H1 (cell line): ENCODE data around the gene TBC1D4. TPM values are rescaled to one million over a fixed set of nuclear protein-coding genes. Genes with fewer than 3 reads are reported as not detected.

ENCODE experiments used
- CTCF ChIA-PET: fragments of 300-600 bp; sonication (Branson Sonifier 250); formaldehyde crosslinking; loops from one replicate; lab custom pipeline; 2021; ENCODE audit not compliant: partially characterized antibody; lab: Charles Lee
- POLR2A ChIA-PET: fragments of 300-600 bp; sonication (Branson Sonifier 250); formaldehyde crosslinking; loops from one replicate; lab custom pipeline; 2021; ENCODE audit warnings: inconsistent platforms; ENCODE audit not compliant: partially characterized antibody; lab: Charles Lee
- DNase-seq, 2 experiments: peaks; one replicate each; pipeline versions ENCODE4 v3.0.0 to v3.0.0-alpha.2; 2010 to 2022; ENCODE audit warnings: low spot score in 2 of 2, low read depth in 1 of 2, mixed read lengths in 1 of 2
- FAIRE-seq: peaks from 2 replicates; lab custom pipeline; 2011; peaks lifted over from hg19 to GRCh38; lab: Jason Lieb, UNC
- H2AFZ ChIP-seq: 2 replicates; pipeline ENCODE4 v1.8.1; 2012; ENCODE audit warnings: low read length, inconsistent platforms
- H2AK5ac ChIP-seq: 2 replicates; pipeline ENCODE4 v1.6.1; 2013; ENCODE audit warnings: low read depth, low read length
- H2BK120ac ChIP-seq: replicated peaks from 2 replicates; pipeline ENCODE3; 2013; ENCODE audit warnings: low read depth, low read length, inconsistent platforms
- H2BK12ac ChIP-seq: 2 replicates; pipeline ENCODE4 v1.6.1; 2013; ENCODE audit warnings: low read depth, low read length
- H2BK15ac ChIP-seq: 2 replicates; pipeline ENCODE4 v1.6.1; 2013; ENCODE audit warnings: low read length
- H2BK20ac ChIP-seq: 2 replicates; pipeline ENCODE4 v1.6.1; 2013; ENCODE audit warnings: low read length
- H2BK5ac ChIP-seq: 2 replicates; pipeline ENCODE4 v1.6.1; 2013; ENCODE audit warnings: low read depth, low read length
- H3K14ac ChIP-seq: 2 replicates; pipeline ENCODE4 v1.6.1; 2013; ENCODE audit warnings: inconsistent platforms; ENCODE audit not compliant: insufficient read length
- H3K18ac ChIP-seq: 2 replicates; pipeline ENCODE4 v1.6.1; 2013; ENCODE audit warnings: low read length; ENCODE audit errors: extremely low read depth
- H3K23ac ChIP-seq: 2 replicates; pipeline ENCODE4 v1.6.1; 2013; ENCODE audit warnings: inconsistent platforms; ENCODE audit not compliant: insufficient read length
- H3K23me2 ChIP-seq: 2 replicates; pipeline ENCODE4 v1.6.1; 2013; ENCODE audit warnings: low read depth, low read length
- H3K27ac ChIP-seq: 2 replicates; pipeline ENCODE4 v1.6.1; 2011; ENCODE audit warnings: low read depth, low read length, inconsistent platforms
- H3K27me3 ChIP-seq, 4 experiments: replicated peaks in 1 of 4; 1 replicate in 1 of 4; 2 replicates in 3 of 4; pipeline versions ENCODE4 v1.6.1 to v1.8.1; 2011 to 2013; ENCODE audit warnings: low read length in 3 of 4, mild to moderate bottlenecking in 3 of 4, inconsistent platforms in 2 of 4, mixed read lengths in 2 of 4, moderate library complexity in 1 of 4; ENCODE audit not compliant: control insufficient read depth in 3 of 4, insufficient read depth in 3 of 4; ENCODE audit errors: extremely low read depth in 1 of 4
- H3K36me3 ChIP-seq, 4 experiments: 2 replicates each; pipeline versions ENCODE4 v1.6.1 to v1.8.1; 2011 to 2013; ENCODE audit warnings: mild to moderate bottlenecking in 4 of 4, low read length in 3 of 4, moderate library complexity in 2 of 4, control low read depth in 1 of 4, inconsistent platforms in 1 of 4; ENCODE audit not compliant: insufficient read depth in 4 of 4, control insufficient read depth in 2 of 4
- H3K4ac ChIP-seq: replicated peaks from 2 replicates; pipeline ENCODE3; 2013; ENCODE audit warnings: low read length, low read depth, mixed read lengths, inconsistent platforms; ENCODE audit not compliant: insufficient read length
- H3K4me1 ChIP-seq, 4 experiments: replicated peaks in 1 of 4; 1 replicate in 1 of 4; 2 replicates in 3 of 4; pipeline versions ENCODE4 v1.6.1 to v1.8.1; 2011 to 2013; ENCODE audit warnings: low read length in 3 of 4, inconsistent platforms in 2 of 4, mixed read lengths in 1 of 4; ENCODE audit not compliant: insufficient read depth in 4 of 4, control insufficient read depth in 3 of 4
- H3K4me2 ChIP-seq, 2 experiments: 2 replicates each; pipeline versions ENCODE4 v1.6.1 to v1.8.1; 2011 to 2013; ENCODE audit warnings: low read depth in 2 of 2, low read length in 2 of 2, control low read depth in 1 of 2, inconsistent platforms in 1 of 2, mild to moderate bottlenecking in 1 of 2; ENCODE audit not compliant: insufficient read depth in 1 of 2
- H3K4me3 ChIP-seq, 4 experiments: fragments of 200-600, 300-600 bp in 1 of 4; sonication (generic), shearing (Covaris generic), sonication (Bioruptor Twin) in 1 of 4; 2 replicates each; pipeline versions ENCODE4 v1.5.1 to v1.8.1; 2011 to 2016; ENCODE audit warnings: low read length in 4 of 4, low read depth in 3 of 4, control low read depth in 2 of 4, inconsistent platforms in 2 of 4, mild to moderate bottlenecking in 2 of 4, mixed read lengths in 1 of 4, moderate library complexity in 1 of 4; ENCODE audit not compliant: insufficient read depth in 2 of 4; ENCODE audit errors: extremely low read depth in 1 of 4
- H3K56ac ChIP-seq: replicated peaks from 2 replicates; pipeline ENCODE3; 2013; ENCODE audit warnings: low read depth, mild to moderate bottlenecking, mixed read lengths, low read length, inconsistent platforms; ENCODE audit not compliant: insufficient read length
- H3K79me1 ChIP-seq: 2 replicates; pipeline ENCODE4 v1.6.1; 2013; ENCODE audit warnings: low read depth, low read length, control low read depth
- H3K79me2 ChIP-seq, 2 experiments: 2 replicates each; pipeline versions ENCODE4 v1.6.1 to v1.8.1; 2012 to 2013; ENCODE audit warnings: low read length in 2 of 2, mild to moderate bottlenecking in 2 of 2, inconsistent platforms in 1 of 2; ENCODE audit not compliant: insufficient read depth in 2 of 2, control insufficient read depth in 1 of 2
- H3K9ac ChIP-seq, 4 experiments: replicated peaks in 1 of 4; 1 replicate in 1 of 4; 2 replicates in 3 of 4; pipeline versions ENCODE4 v1.6.1 to v1.8.1; 2011 to 2013; ENCODE audit warnings: low read depth in 3 of 4, low read length in 3 of 4, control low read depth in 2 of 4, mild to moderate bottlenecking in 2 of 4, moderate library complexity in 2 of 4, inconsistent platforms in 1 of 4; ENCODE audit errors: extremely low read depth in 1 of 4
- H3K9me3 ChIP-seq, 2 experiments: 2 replicates each; pipeline versions ENCODE4 v1.6.1 to v1.8.1; 2012 to 2013; ENCODE audit warnings: mild to moderate bottlenecking in 2 of 2, moderate library complexity in 2 of 2, control low read depth in 1 of 2, inconsistent platforms in 1 of 2, low read depth in 1 of 2, low read length in 1 of 2, mixed read lengths in 1 of 2; ENCODE audit not compliant: insufficient read depth in 2 of 2
- H4K20me1 ChIP-seq, 2 experiments: replicated peaks in 1 of 2; 2 replicates each; pipeline versions ENCODE3 to v1.8.1; 2011 to 2013; ENCODE audit warnings: inconsistent platforms in 2 of 2, low read length in 2 of 2, mild to moderate bottlenecking in 1 of 2; ENCODE audit not compliant: insufficient read depth in 2 of 2, control insufficient read depth in 1 of 2
- H4K5ac ChIP-seq: 2 replicates; pipeline ENCODE4 v1.6.1; 2013; ENCODE audit warnings: low read length, low read depth, mixed read lengths, inconsistent platforms; ENCODE audit not compliant: insufficient read length
- H4K8ac ChIP-seq: 2 replicates; pipeline ENCODE4 v1.8.0; 2013; ENCODE audit warnings: mild to moderate bottlenecking, moderate library complexity, low read length, inconsistent platforms; ENCODE audit not compliant: insufficient read depth; ENCODE audit errors: extremely low read depth
- H4K91ac ChIP-seq: replicated peaks from 2 replicates; pipeline ENCODE3; 2013; ENCODE audit warnings: low read length, mixed read lengths, inconsistent platforms; ENCODE audit not compliant: insufficient read length
- ATF3 ChIP-seq: IDR thresholded peaks from 2 replicates; pipeline ENCODE4 v1.6.1; 2011; ENCODE audit warnings: low read depth, mild to moderate bottlenecking, low read length; ENCODE audit not compliant: insufficient read depth
- CBX5 ChIP-seq: fragments of 300-800, 300-1000 bp; sonication (generic); IDR thresholded peaks from 2 replicates; pipeline ENCODE4 v1.7.1; 2016; ENCODE audit warnings: antibody characterized with exemption, low read length, low read depth
- EGR1 ChIP-seq: IDR thresholded peaks from 2 replicates; pipeline ENCODE4 v1.6.1; 2011; ENCODE audit warnings: low read depth, low read length, borderline replicate concordance
- JUND ChIP-seq: IDR thresholded peaks from 2 replicates; pipeline ENCODE4 v1.6.1; 2011; ENCODE audit warnings: mild to moderate bottlenecking, improper control_type of control experiment, low read length
- NANOG ChIP-seq: IDR thresholded peaks from 2 replicates; pipeline ENCODE4 v1.6.1; 2011; ENCODE audit warnings: low read length, low read depth, mild to moderate bottlenecking, inconsistent platforms; ENCODE audit not compliant: insufficient read depth, poor library complexity, severe bottlenecking
- RBBP5 ChIP-seq: IDR thresholded peaks from 2 replicates; pipeline ENCODE4 v1.7.1; 2012; ENCODE audit warnings: low read depth, mild to moderate bottlenecking, inconsistent platforms, low read length, moderate library complexity, borderline replicate concordance
- SIRT6 ChIP-seq: IDR thresholded peaks from one replicate; pipeline ENCODE4 v1.7.1; 2012; ENCODE audit warnings: low read length, inconsistent platforms
- WGBS, 2 experiments: shearing (Covaris generic) in 1 of 2; methylation state at CpG; one replicate each; pipeline versions ENCODE4 v1.1.6 to v1.1.7; 2013 to 2015; ENCODE audit warnings: low lambda C conversion rate in 2 of 2, mixed read lengths in 2 of 2, inconsistent platforms in 1 of 2, low coverage in 1 of 2, missing lambda C conversion rate in 1 of 2; ENCODE audit not compliant: insufficient replicate concordance in 2 of 2, insufficient coverage in 1 of 2, insufficient read length in 1 of 2; ENCODE audit errors: extremely low coverage in 1 of 2, missing lambda C conversion rate in 1 of 2; 5-methylcytosine and 5-hydroxymethylcytosine counted together
- polyA plus RNA-seq, 7 experiments: library from polyadenylated mRNA; depleted of rRNA in 3 of 7; stranded (reverse) in 5 of 7; unstranded in 2 of 7; fragments of >200 nt in 5 of 7; fragments of 200-250 nt in 2 of 7; gene quantifications; 1 replicate in 5 of 7; 2 replicates in 1 of 7; 4 replicates in 1 of 7; pipeline versions ENCODE4 v1.2.1 to v1.2.3, GENCODE V29; 2011 to 2013; ENCODE audit warnings: missing spikeins in 2 of 7, mixed read lengths in 2 of 7
- total RNA-seq: library from RNA; stranded (reverse); fragmentation: NEBNext Ultra II Directional; extraction: Animal tissue kit (Norgen Biotek cat#: 25700); gene quantifications from 2 replicates; pipeline ENCODE4 v1.2.1, GENCODE V29; 2021

TBC1D4 gene
- total and polyA plus RNA-seq, 2 of the 8 experiments (the other 6 are each of a cell fraction or from before 2014, with no cell fraction given): 16.7 to 39.0 TPM

- no peaks in the 10 kb centered on the region for H3K36me3 ChIP-seq
- no peak overlapping the region for H2BK12ac ChIP-seq
- H2BK15ac ChIP-seq: no peak overlapping the region
- FAIRE-seq: no peak
- H2BK5ac ChIP-seq: no peak overlapping the region
- H4K5ac ChIP-seq: no peak overlapping the region
- H3K9me3 ChIP-seq: no peaks in the 10 kb centered on the region
- no peaks in the 10 kb centered on the region for H3K27me3 ChIP-seq
- H3K4ac ChIP-seq: no peak overlapping the region
- H3K4me1 ChIP-seq: peaks cover 0 to 7% (median 0%) of the 10 kb centered on the region in 4 experiments; a peak in 2 of 7 replicates
- peaks cover 0 to 29% of the 10 kb centered on the region in 2 experiments; a peak in 2 of 4 replicates for H3K79me2 ChIP-seq
- no peak for DNase-seq
- H2AK5ac ChIP-seq: no peak overlapping the region
- ChIA-PET CTCF (no interaction called here), POLR2A (interaction anchor here (1.1 kb wide), 1 partner anchor 133 kb away, joined by 4 read pairs; no protein-coding TSS in a partner anchor)
- H2BK20ac ChIP-seq: no peak overlapping the region
- no peak overlapping the region for H3K18ac ChIP-seq
- H4K91ac ChIP-seq: no peak overlapping the region
- no peak overlapping the region for H2BK120ac ChIP-seq
- no peak overlapping the region for H2AFZ ChIP-seq
- no peak overlapping the region; a peak in 1 of 4 replicates for H3K4me2 ChIP-seq
- H3K56ac ChIP-seq: no peak overlapping the region
- no peak overlapping the region for H4K8ac ChIP-seq
- H3K4me3 ChIP-seq: no peak overlapping the region
- H3K9ac ChIP-seq: no peak overlapping the region
- WGBS, 2 experiments: 92% methylated on average over 2 of the region's 2 CpGs; no CpG with 5 or more reads in 1 of the 2 experiments
- no peaks in the 10 kb centered on the region for H3K23me2 ChIP-seq
- H4K20me1 ChIP-seq: no peaks in the 10 kb centered on the region
- no peak overlapping the region for H3K27ac ChIP-seq
- no peaks in the 10 kb centered on the region; the same call in 1 of the 2 replicates for H3K79me1 ChIP-seq
- H3K14ac ChIP-seq: no peak overlapping the region
- no peak overlapping the region for H3K23ac ChIP-seq
- TF ChIP-seq ATF3: no peak
- no peak for TF ChIP-seq NANOG
- no peak for TF ChIP-seq EGR1
- no peak for TF ChIP-seq CBX5
- no peak for TF ChIP-seq SIRT6
- no peak for TF ChIP-seq RBBP5
- TF ChIP-seq JUND: no peak
These were observed 79.2 kb downstream of the TBC1D4 start for GRCh38 chr13:75402787-75403186.
